Caco-2 (cell line): ENCODE measurements around the gene GLRA3. TPM values are rescaled to one million over a fixed set of nuclear protein-coding genes. Genes with fewer than 3 reads are reported as not detected.

Source experiments
- BruUV-seq: library from RNA; stranded (reverse); fragments of 400-500 nt; replicated peaks from 2 replicates; lab custom pipeline; 2021; lab: Mats Ljungman, UMichigan
- CTCF ChIA-PET: fragments of 300-600 bp; sonication (Branson Sonifier 250); formaldehyde crosslinking; loops from one replicate; lab custom pipeline; 2022; ENCODE audit warnings: antibody characterized with exemption; lab: Charles Lee
- POLR2A ChIA-PET: fragments of 300-600 bp; sonication (Branson Sonifier 250); formaldehyde crosslinking; loops from one replicate; lab custom pipeline; 2022; ENCODE audit warnings: antibody characterized with exemption; lab: Charles Lee
- DNase-seq, 2 experiments: peaks; one replicate each; pipeline versions ENCODE4 v3.0.0 to v3.0.0-alpha.2; 2020 to 2022
- H3K27me3 ChIP-seq: replicated peaks from 2 replicates; pipeline ENCODE4 v1.6.0; 2011; ENCODE audit warnings: low read length; ENCODE audit not compliant: control insufficient read depth, insufficient read depth
- H3K36me3 ChIP-seq: 2 replicates; pipeline ENCODE4 v1.5.1; 2011; ENCODE audit warnings: low read length; ENCODE audit not compliant: control insufficient read depth, insufficient read depth
- H3K4me1 ChIP-seq: fragments of 250-450 bp; sonication (Bioruptor Pico); 2 replicates; pipeline ENCODE4 v1.5.1; 2020; ENCODE audit warnings: mild to moderate bottlenecking
- H3K4me3 ChIP-seq: 2 replicates; pipeline ENCODE4 v1.5.1; 2011; ENCODE audit warnings: low read depth, mild to moderate bottlenecking, control low read depth, low read length
- H3K9me3 ChIP-seq: fragments of 250-450 bp; sonication (Bioruptor Pico); 2 replicates; pipeline ENCODE4 v1.5.1; 2020; ENCODE audit warnings: mild to moderate bottlenecking, moderate library complexity
- H3K27ac Mint-ChIP-seq: one replicate; pipeline ENCODE4 v1.8.0; 2022; ENCODE audit warnings: mixed read lengths; ENCODE audit not compliant: unreplicated experiment
- H3K27me3 Mint-ChIP-seq: one replicate; pipeline ENCODE4 v1.8.0; 2022; ENCODE audit warnings: mixed read lengths; ENCODE audit not compliant: insufficient read depth, unreplicated experiment
- H3K36me3 Mint-ChIP-seq: one replicate; pipeline ENCODE4 v1.8.0; 2022; ENCODE audit warnings: mild to moderate bottlenecking, mixed read lengths; ENCODE audit not compliant: insufficient read depth, unreplicated experiment
- H3K4me1 Mint-ChIP-seq: one replicate; pipeline ENCODE4 v1.8.0; 2022; ENCODE audit warnings: low read depth, mixed read lengths; ENCODE audit not compliant: unreplicated experiment
- H3K4me3 Mint-ChIP-seq: one replicate; pipeline ENCODE4 v1.8.0; 2022; ENCODE audit warnings: mild to moderate bottlenecking, moderate library complexity, mixed read lengths; ENCODE audit not compliant: unreplicated experiment
- H3K9me3 Mint-ChIP-seq: one replicate; pipeline ENCODE4 v1.8.0; 2022; ENCODE audit warnings: mixed read lengths; ENCODE audit not compliant: unreplicated experiment
- intact Hi-C: fragments of 100-400 bp; cut with micrococcal nuclease; formaldehyde crosslinking; loops from one replicate; pipeline ENCODE4 v1.10.0; 2022; ENCODE audit not compliant: unreplicated experiment
- total RNA-seq: library from RNA; stranded (reverse); gene quantifications from 2 replicates; pipeline ENCODE4 v1.2.3, GENCODE V29; 2022
- TF ChIP-seq, protein P1 (sequence below), 2 experiments: fragments of 200-600 bp in 1 of 2; IDR thresholded peaks; 1 replicate in 1 of 2; 2 replicates in 1 of 2; pipeline versions ENCODE4 v1.5.1 to v1.8.0; 2011 to 2022; ENCODE audit warnings: antibody characterized with exemption in 1 of 2, control low read depth in 1 of 2, inconsistent platforms in 1 of 2, low read depth in 1 of 2, low read length in 1 of 2, mild to moderate bottlenecking in 1 of 2, moderate library complexity in 1 of 2; ENCODE audit not compliant: insufficient read depth in 1 of 2, severe bottlenecking in 1 of 2, unreplicated experiment in 1 of 2

GLRA3 gene
- total RNA-seq, 1 experiment from 2014 or later, result not detected

DNA sequence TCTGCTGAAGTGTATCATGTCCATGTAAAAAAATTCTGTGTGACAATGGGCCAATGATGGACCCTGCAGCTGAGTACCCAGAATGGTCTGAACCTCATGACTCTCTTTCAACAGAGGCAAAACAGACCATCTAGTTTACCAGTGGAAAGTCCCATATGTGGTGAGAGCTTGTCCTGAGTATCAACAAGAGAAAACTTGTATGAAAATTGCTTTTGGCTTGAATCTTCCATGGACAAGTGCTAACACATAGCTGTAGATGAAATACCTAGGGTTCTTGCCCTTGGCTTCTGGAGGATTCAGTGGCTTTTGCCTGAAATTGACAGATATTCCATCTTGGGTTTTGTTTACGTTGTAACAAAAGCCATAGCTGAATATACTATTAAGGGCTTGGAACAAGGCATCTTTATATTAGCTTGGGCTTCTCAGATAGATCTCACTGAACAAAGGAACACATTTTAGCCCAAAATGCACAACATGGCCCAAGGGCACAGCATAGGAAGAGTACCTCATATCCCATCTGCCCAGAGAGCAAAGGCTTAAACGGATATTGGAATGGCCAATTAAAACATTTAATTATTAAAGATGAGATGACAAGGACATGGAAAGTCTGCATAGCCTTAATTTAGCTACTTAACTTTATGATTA lies 178.2 kb downstream of the GLRA3 start:
- peaks cover 5% of the 10 kb centered on the region for H3K27me3 Mint-ChIP-seq
- ChIA-PET CTCF (no interaction called here), POLR2A (no interaction called here)
- H3K9me3 Mint-ChIP-seq, result no peaks in the 10 kb centered on the region
- no peak overlapping the region for H3K4me3 Mint-ChIP-seq
- Histone ChIP-seq H3K27me3 (no peaks in the 10 kb centered on the region), H3K4me3 (no peak overlapping the region), H3K4me1 (no peaks in the 10 kb centered on the region), H3K36me3 (no peaks in the 10 kb centered on the region), H3K9me3 (no peaks in the 10 kb centered on the region)
- no peaks in the 10 kb centered on the region for H3K36me3 Mint-ChIP-seq
- TF ChIP-seq, protein P1, sequence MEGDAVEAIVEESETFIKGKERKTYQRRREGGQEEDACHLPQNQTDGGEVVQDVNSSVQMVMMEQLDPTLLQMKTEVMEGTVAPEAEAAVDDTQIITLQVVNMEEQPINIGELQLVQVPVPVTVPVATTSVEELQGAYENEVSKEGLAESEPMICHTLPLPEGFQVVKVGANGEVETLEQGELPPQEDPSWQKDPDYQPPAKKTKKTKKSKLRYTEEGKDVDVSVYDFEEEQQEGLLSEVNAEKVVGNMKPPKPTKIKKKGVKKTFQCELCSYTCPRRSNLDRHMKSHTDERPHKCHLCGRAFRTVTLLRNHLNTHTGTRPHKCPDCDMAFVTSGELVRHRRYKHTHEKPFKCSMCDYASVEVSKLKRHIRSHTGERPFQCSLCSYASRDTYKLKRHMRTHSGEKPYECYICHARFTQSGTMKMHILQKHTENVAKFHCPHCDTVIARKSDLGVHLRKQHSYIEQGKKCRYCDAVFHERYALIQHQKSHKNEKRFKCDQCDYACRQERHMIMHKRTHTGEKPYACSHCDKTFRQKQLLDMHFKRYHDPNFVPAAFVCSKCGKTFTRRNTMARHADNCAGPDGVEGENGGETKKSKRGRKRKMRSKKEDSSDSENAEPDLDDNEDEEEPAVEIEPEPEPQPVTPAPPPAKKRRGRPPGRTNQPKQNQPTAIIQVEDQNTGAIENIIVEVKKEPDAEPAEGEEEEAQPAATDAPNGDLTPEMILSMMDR (IDR thresholded peaks at IDR 0.05; ENCODE audit: insufficient read depth in 1 of 2, low read depth in 1 of 2, low read length in 1 of 2, severe bottlenecking in 1 of 2, unreplicated experiment in 1 of 2), result no peak
- no peaks in the 10 kb centered on the region for H3K4me1 Mint-ChIP-seq
- DNase-seq, result no peak
- intact Hi-C loops, result no loop called here
- no TSS peak for BruUV-seq
- no peak overlapping the region for H3K27ac Mint-ChIP-seq

DNA sequence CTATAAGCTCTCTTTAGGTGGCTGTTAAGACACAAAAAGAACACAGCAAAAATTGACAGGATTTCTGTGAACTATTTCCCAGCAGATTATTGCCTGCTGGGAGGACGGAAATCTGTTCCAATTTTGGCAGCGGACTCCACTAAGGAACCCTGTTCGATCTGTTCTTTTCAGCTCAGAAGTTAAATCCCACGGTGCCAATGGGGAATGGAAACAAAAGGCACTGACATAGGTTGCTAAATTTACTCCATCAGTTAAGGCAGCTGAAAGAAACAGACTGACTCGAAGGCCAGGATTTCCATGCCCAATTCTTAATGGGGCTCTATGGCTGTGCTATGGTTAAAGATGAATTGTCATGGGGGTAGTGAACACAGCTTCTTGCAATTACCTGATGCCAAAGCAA lies 180.2 kb downstream of the GLRA3 start:
- Histone ChIP-seq H3K36me3 (no peaks in the 10 kb centered on the region), H3K4me3 (no peak overlapping the region), H3K27me3 (no peaks in the 10 kb centered on the region), H3K4me1 (no peaks in the 10 kb centered on the region), H3K9me3 (no peaks in the 10 kb centered on the region)
- DNase-seq, result no peak
- H3K36me3 Mint-ChIP-seq, result no peaks in the 10 kb centered on the region
- H3K4me1 Mint-ChIP-seq, result no peaks in the 10 kb centered on the region
- no TSS peak for BruUV-seq
- CTCF ChIA-PET, result no interaction called here
- no peak overlapping the region for H3K27ac Mint-ChIP-seq
- intact Hi-C loops, result no loop called here
- POLR2A ChIA-PET, result no interaction called here
- no peaks in the 10 kb centered on the region for H3K9me3 Mint-ChIP-seq
- H3K27me3 Mint-ChIP-seq, result peaks cover under 1% of the 10 kb centered on the region
- H3K4me3 Mint-ChIP-seq, result no peak overlapping the region
- TF ChIP-seq, protein P1 (IDR thresholded peaks at IDR 0.05; ENCODE audit: insufficient read depth in 1 of 2, low read depth in 1 of 2, low read length in 1 of 2, severe bottlenecking in 1 of 2, unreplicated experiment in 1 of 2), result no peak

DNA sequence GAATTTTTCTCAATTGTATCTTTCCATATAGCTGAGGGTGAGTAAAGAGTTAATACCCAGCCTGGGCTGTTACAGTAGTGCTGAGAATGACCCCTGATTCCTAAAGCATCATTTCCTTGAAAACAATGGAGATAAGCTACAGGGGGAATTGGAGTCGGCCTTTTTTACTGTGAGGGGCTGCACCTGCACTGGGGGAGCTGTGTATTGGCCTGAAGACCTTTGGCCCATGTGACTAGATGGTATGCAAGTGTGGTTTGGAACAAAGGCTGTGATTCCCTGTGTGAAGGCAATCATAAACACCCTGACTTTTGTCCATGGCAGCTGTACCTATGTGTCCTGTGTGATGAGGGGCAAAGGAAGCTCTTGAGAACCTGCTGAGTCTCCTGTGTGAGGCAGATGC lies 182.7 kb downstream of the GLRA3 start:
- DNase-seq, result no peak
- no peaks in the 10 kb centered on the region for H3K36me3 ChIP-seq
- no peak overlapping the region for H3K4me3 ChIP-seq
- TF ChIP-seq, protein P1 (IDR thresholded peaks at IDR 0.05; ENCODE audit: insufficient read depth in 1 of 2, low read depth in 1 of 2, low read length in 1 of 2, severe bottlenecking in 1 of 2, unreplicated experiment in 1 of 2), result no peak
- no peak overlapping the region for H3K4me3 Mint-ChIP-seq
- no peaks in the 10 kb centered on the region for H3K9me3 Mint-ChIP-seq
- ChIA-PET CTCF (no interaction called here), POLR2A (no interaction called here)
- intact Hi-C loops, result no loop called here
- H3K36me3 Mint-ChIP-seq, result no peaks in the 10 kb centered on the region
- no peaks in the 10 kb centered on the region for H3K27me3 ChIP-seq
- H3K27ac Mint-ChIP-seq, result no peak overlapping the region
- no peaks in the 10 kb centered on the region for H3K4me1 ChIP-seq
- no TSS peak for BruUV-seq
- no peaks in the 10 kb centered on the region for H3K27me3 Mint-ChIP-seq
- no peaks in the 10 kb centered on the region for H3K4me1 Mint-ChIP-seq
- H3K9me3 ChIP-seq, result no peaks in the 10 kb centered on the region
